ENCODE results near the gene TCP1.
"Not testable (repeated sequence)": the region's sequence is repeated elsewhere in the genome, so short reads cannot be mapped to it uniquely, and the experiment has no call there.

TCP1 gene

DNA sequence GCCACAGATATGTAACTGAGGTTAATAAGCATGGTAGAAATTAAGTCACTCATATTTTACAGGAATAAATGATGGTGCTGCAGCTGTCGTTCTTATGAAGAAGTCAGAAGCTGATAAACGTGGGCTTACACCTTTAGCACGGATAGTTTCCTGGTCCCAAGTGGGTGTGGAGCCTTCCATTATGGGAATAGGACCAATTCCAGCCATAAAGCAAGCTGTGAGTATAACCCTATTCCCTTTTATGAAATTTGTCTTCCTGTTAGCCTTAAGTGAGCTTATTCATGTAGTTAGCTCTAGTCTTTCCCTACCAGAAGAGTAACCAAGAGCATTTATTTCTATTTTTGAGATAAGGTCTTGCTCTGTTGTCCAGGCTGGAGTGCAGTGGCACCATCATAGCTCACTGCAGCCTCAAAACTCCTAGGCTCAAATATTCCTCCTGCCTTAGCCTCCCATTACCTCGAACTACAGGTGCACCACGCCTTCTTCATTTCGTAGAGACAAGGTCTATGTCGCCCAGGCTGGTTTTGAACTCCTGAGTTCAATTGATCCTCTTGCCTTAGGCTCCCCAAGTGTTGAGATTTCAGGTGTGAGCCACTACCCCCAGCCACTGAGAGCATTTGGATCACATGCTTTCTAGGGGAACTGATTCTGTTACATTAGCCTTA, 12.0 kb downstream of the TCP1 start:
- DNase-seq (ENCODE audit: low read depth), result no peak

GRCh38 chr6:159772196-159772595, 17.2 kb downstream of the TCP1 start:
- no peak for DNase-seq (ENCODE audit: low read depth)

- DNase-seq (ENCODE audit: low read depth), result no peak
These were observed 19.9 kb downstream of the TCP1 start for GRCh38 chr6:159769470-159769869.

DNA sequence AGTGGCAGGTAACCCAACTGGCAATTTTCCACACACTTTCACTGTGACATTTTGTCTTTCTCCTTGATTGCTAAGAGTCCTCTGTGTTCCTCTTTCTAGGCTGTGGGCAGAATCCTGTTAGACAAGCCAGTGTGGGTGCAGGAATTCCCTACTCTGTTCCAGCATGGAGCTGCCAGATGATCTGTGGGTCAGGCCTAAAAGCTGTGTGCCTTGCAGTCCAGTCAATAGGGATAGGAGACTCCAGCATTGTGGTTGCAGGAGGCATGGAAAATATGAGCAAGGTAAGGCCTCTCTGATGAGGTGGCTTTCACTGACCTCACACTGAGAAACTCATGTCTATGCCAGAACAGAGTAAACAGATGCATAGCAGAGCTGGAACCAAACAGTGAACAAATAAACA, 22.5 kb downstream of the TCP1 start:
- no peak for DNase-seq (ENCODE audit: low read depth)

- DNase-seq (ENCODE audit: low read depth), result no peak
These were observed 26.6 kb downstream of the TCP1 start for GRCh38 chr6:159762681-159763293.

DNA sequence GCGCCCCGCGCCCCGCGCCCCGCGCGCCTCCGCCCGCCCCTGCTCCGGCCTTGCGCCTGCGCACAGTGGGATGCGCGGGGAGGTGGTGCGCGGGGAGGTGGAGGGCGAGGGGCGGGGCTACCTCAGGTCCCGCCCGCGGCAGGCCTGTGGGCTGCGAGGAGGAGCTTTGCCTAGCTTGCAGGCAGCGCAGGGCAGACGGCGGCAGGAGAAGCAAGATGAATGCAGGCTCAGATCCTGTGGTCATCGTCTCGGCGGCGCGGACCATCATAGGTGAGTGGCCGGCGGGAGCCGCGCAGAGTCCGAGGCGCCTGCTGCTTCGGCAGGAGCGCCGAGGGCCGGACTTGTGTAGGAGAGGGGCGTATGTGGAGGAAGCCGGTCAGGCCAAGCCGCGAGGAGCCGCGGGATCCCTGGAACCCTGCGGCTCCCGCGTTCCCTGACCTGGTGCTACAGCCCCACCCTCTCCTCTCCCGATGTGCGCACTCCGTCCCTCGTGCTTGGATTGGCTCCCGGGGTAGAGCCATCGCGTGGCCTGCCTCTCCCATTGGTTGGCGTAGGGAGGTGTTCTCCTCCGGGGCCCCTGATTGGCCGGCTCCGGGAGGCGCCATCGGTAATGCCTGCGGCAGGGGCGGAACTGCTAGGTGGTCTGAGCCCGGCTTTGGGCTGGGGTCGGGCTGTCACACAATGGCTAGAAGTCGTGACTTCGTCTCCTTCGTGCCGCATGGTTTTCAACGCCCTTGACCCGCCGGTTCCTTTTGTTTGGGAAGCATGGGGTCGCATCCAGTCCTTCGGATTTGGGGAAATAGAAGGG, 27.3 kb downstream of the TCP1 start, which contains the start of gene ACAT2:
Gene ACAT2 (plus strand): TSS at position 173 of the 808 bp plus-strand sequence. CDS start 43 bp downstream, at position 216.
- peak; percentile 94 for DNase-seq (ENCODE audit: low read depth)

GRCh38 chr6:159761129-159761872, 28.1 kb downstream of the TCP1 start:
- peak; percentile 21 for DNase-seq (ENCODE audit: low read depth)

DNA sequence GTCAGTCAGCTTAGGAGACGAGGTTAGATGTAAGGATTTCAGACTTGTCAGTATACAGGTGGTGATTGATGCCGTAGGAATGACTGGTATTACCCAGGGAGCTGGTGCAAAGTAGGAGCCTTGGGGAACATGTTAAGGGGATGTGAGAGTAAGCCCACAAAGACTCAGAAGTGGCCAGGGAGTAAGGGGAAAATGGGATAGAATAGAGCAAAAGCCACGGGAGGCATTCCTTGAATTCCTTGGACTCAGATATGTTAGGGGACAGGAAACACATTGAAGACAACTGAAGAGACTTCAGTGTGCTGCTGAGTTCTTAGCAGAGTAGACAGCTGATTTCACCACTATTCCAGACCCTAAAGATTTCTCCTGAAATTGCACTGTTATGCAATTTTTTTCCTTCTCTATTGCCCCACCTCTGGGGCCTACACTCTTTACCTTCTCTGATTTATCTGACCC, 28.8 kb downstream of the TCP1 start:
- DNase-seq (ENCODE audit: low read depth), result peak; percentile 90

GRCh38 chr6:159759645-159760044, 29.8 kb downstream of the TCP1 start:
- DNase-seq (ENCODE audit: low read depth), result no peak

GRCh38 chr6:159758031-159759001, 31.1 kb downstream of the TCP1 start:
- DNase-seq (ENCODE audit: low read depth), result peak; percentile 81

DNA sequence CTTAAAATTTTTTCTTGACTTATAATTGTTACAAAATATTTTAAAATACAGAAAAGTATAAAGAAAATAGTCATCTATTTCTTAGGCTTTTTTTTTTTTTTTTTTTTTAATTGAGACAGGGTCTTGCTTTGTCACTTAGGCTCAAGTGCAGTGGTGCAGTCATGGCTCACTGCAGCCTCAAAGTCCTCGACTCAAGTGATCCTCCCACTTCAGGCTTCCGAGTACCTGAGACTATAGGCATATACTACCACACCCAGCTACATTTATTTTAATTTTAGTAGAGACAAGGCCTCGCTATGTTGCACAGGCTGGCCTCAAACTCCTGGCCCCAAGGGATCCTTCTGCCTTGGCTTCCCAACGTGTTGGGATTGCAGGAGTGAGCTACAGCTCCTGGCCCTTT, 32.9 kb downstream of the TCP1 start:
- no peak for DNase-seq (ENCODE audit: low read depth)

DNA sequence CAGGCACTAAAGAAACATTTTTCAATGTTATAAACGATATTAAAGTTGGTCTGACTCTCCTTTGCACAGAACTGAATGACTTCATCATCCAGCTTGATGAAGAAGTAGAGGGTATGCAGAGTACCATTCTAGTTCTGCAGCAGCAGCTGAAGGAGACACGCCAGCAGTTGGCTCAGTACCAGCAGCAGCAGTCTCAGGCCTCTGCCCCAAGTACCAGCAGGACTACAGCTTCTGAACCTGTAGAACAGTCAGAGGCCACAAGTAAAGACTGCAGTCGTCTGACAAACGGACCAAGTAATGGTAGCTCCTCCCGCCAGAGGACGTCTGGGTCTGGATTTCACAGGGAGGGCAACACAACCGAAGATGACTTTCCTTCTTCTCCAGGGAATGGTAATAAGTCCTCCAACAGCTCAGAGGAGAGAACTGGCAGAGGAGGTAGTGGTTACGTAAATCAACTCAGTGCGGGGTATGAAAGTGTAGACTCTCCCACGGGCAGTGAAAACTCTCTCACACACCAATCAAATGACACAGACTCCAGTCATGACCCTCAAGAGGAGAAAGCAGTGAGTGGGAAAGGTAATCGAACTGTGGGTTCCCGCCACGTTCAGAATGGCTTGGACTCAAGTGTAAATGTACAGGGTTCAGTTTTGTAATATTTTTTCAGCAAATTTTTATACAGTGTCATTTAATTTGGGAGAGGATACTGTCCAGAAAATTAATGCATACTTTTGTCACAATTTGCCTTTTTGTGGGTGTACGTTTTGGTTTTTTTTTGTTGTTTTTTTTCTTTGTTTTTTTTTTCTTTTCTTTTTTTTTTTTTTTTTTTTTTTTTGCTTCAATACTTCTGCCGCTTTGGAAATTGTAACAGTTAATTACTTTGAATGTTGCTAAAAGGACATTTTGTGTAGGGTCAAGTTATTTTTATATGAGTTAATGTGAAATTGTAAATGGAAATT, 34.2 kb downstream of the TCP1 start:
- DNase-seq (ENCODE audit: low read depth), result no peak

- no peak for DNase-seq (ENCODE audit: low read depth)
These were observed 35.0 kb downstream of the TCP1 start for GRCh38 chr6:159754401-159754800.

GRCh38 chr6:159753081-159753872, 36.1 kb downstream of the TCP1 start:
- no peak for DNase-seq (ENCODE audit: low read depth)

DNA sequence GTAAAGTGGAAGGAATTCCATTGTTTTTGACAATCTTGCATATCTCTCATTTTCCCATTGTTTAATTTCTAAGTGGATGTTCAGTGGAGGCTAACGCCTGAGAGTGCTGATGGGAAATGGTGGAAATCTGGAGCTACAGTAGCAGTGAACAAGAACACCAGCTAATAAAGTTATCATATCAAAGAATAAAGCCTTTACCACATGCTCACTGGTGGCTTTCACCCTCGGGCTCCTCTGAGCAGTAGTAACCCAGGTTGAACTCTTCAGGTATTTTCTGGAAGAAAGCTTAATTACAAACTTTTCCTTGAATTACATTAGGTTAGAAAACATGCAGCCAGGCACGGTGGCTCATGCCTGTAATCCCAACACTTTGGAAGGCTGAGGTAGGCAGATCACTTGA, 38.0 kb downstream of the TCP1 start:
- DNase-seq (ENCODE audit: low read depth), result no peak

DNA sequence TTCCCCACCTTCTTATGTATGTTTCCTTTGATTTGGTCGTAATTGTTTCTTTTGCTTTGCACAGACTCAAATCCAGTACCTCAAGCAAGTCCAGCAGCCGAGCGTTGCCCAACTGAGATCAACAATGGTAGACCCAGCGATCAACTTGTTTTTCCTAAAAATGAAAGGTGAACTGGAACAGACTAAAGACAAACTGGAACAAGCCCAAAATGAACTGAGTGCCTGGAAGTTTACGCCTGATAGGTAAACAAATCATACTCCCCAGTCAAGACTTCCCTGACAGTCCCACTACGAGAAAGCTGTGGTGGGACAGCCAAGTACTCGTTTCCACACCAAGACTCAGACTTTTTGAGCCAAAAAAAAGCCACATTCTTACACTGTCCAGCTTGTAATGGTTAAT, 41.3 kb downstream of the TCP1 start:
- not testable (repeated sequence) for DNase-seq (ENCODE audit: low read depth)

DNA sequence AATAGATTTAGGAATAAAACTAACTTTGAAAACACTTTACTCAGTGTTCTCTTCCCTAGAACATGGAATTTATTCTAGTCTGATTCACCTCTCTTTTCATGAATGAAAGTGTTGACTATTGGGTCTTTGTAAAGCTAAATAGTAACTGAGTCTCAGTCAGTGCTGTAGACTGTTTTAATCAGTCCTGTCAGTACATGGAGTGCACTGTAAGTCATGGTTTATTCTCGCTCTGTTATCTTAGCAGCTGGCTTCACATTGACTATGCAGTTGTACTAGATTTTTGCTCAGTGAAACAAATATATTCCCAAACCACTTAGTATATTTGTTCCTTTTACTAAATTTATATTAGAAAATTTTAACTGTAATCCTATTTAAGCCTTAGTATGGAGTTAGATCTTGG, 42.6 kb downstream of the TCP1 start:
- DNase-seq (ENCODE audit: low read depth), result no peak

DNA sequence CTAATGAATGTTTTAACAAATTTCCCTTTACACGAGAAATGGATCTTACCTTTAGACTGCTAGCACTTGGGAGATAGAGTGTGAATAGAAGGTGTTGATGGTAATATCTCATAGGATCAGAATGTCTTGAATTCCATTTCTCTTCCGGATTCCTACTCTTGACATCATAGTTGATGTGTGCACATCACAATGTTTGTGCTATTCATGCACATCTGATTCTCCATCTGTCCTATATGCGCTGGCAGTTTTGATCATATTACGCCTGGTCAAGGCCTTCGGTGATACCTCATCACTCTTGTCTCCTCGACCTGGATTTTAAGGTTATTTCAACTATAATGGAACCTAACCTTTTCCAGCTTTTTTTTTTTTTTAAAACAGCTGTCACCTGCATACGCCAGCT, 44.3 kb downstream of the TCP1 start:
- DNase-seq (ENCODE audit: low read depth), result no peak

DNA sequence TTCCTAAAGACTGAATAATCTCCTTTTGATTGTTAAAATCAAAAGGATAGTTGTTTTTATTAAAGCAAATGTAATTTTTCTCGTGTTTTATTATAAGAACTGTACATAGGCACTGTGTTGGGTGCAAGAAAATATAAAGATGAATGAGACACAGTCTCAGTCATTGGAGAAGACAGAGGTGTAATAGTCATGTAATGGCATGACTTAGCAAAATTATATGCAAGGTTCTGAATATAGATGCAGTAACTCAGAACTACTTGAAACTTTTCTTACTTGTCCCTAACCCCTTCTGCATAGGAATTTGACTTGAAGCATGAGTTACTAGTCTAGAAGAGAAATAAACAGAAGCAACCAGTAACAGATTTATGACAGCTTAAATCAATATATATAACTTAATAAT, 47.2 kb downstream of the TCP1 start:
- DNase-seq (ENCODE audit: low read depth), result no peak

All from EH (cell line).